Measurements from ENCODE around the gene PTPRG. TPM values are rescaled to one million over a fixed set of nuclear protein-coding genes. Genes with fewer than 3 reads are reported as not detected.

The PTPRG gene
- total RNA-seq, 2 donors from 2014 or later: 76.5 to 108 TPM

DNA sequence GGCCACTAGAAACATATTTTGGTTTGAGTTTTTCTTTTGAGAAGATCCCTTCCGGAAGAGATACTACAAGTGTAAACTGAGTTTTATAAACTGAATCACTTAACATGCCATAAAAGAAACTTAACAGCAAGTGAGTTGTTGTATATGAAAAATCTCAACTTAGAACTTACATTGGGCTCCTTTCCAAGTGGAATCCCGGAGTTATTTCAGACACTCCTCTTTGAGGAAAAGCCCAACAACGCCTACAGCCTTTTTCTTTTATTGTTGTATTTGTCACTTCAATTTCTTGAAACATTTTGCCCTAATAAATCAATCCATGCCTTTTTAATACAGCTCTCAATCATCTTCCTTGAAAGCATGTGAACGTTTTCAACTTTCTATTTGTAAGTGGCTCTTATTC, 674.6 kb downstream of the PTPRG start:
- Histone ChIP-seq H3K9ac (ENCODE audit: extremely low read depth, low read length, poor library complexity, severe bottlenecking) (no peak overlapping the region), H3K4me1 (ENCODE audit: control insufficient read depth, insufficient read depth, low read length) (no peaks in the 10 kb centered on the region), H3K27me3 (ENCODE audit: control insufficient read depth, insufficient read depth, low read length, poor library complexity, severe bottlenecking) (no peaks in the 10 kb centered on the region), H3K4me3 (ENCODE audit: low read length) (no peak overlapping the region), H3K9me3 (ENCODE audit: control insufficient read depth, low read length) (no peaks in the 10 kb centered on the region), H3K27ac (ENCODE audit: low read depth, low read length) (no peak overlapping the region), H3K36me3 (ENCODE audit: control insufficient read depth, insufficient read depth, low read length) (no peaks in the 10 kb centered on the region)
- no peaks in the 10 kb centered on the region for H3K4me1 Mint-ChIP-seq
- TF ChIP-seq CTCF (conservative IDR thresholded peaks at IDR 0.05): no peak
- H3K27ac Mint-ChIP-seq: no peak overlapping the region
- no peaks in the 10 kb centered on the region for H3K9me3 Mint-ChIP-seq
- no peak overlapping the region for H3K4me3 Mint-ChIP-seq
- no peaks in the 10 kb centered on the region for H3K27me3 Mint-ChIP-seq (ENCODE audit: insufficient read depth)
- WGBS, 2 experiments (ENCODE audit: insufficient coverage in 1 of 2, insufficient read length in 1 of 2): 94 to 96% methylated on average over 3 to 4 of the region's 4 CpGs
- no peaks in the 10 kb centered on the region for H3K36me3 Mint-ChIP-seq (ENCODE audit: low read depth)
- no peak for DNase-seq

GRCh38 chr3:62237286-62237948, 676.0 kb downstream of the PTPRG start:
- Histone ChIP-seq H3K4me1 (ENCODE audit: control insufficient read depth, insufficient read depth, low read length) (no peaks in the 10 kb centered on the region), H3K4me3 (ENCODE audit: low read length) (no peak overlapping the region), H3K27me3 (ENCODE audit: control insufficient read depth, insufficient read depth, low read length, poor library complexity, severe bottlenecking) (no peaks in the 10 kb centered on the region), H3K36me3 (ENCODE audit: control insufficient read depth, insufficient read depth, low read length) (no peaks in the 10 kb centered on the region), H3K27ac (ENCODE audit: low read depth, low read length) (no peak overlapping the region), H3K9me3 (ENCODE audit: control insufficient read depth, low read length) (no peaks in the 10 kb centered on the region), H3K9ac (ENCODE audit: extremely low read depth, low read length, poor library complexity, severe bottlenecking) (no peak overlapping the region)
- H3K36me3 Mint-ChIP-seq (ENCODE audit: low read depth): no peaks in the 10 kb centered on the region
- no peak overlapping the region for H3K27ac Mint-ChIP-seq
- 90 to 94% methylated on average over 4 to 5 of the region's 5 CpGs for WGBS, 2 experiments (ENCODE audit: insufficient coverage in 1 of 2, insufficient read length in 1 of 2)
- DNase-seq: no peak
- no peak overlapping the region for H3K4me3 Mint-ChIP-seq
- H3K4me1 Mint-ChIP-seq: peaks cover 2% of the 10 kb centered on the region
- H3K27me3 Mint-ChIP-seq (ENCODE audit: insufficient read depth): no peaks in the 10 kb centered on the region
- TF ChIP-seq CTCF (conservative IDR thresholded peaks at IDR 0.05): no peak
- no peaks in the 10 kb centered on the region for H3K9me3 Mint-ChIP-seq

DNA sequence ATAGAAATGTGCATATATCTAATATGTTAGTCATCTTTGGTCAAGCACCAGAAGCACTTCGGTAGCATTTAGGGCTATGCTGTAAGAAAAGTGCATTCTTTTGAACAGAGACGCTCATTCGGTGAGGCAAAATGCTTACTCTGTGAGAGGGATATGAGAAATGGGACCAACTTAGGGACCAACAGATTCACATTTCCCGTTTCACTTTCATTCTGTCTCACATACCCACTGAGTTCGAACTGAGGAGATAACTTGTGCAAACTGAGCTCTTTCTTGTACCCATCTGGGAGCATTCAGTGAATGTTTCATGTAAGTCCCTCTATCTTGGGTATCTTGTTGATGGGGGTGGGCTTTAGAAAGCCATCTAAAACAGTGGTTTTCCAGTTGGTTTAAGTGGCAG, 676.6 kb downstream of the PTPRG start:
- Mint-ChIP-seq H3K9me3 (no peaks in the 10 kb centered on the region), H3K36me3 (ENCODE audit: low read depth) (no peaks in the 10 kb centered on the region), H3K27me3 (ENCODE audit: insufficient read depth) (no peaks in the 10 kb centered on the region), H3K27ac (no peak overlapping the region), H3K4me1 (peaks cover 8% of the 10 kb centered on the region), H3K4me3 (no peak overlapping the region)
- no peaks in the 10 kb centered on the region for H3K9me3 ChIP-seq (ENCODE audit: control insufficient read depth, low read length)
- no peak overlapping the region for H3K9ac ChIP-seq (ENCODE audit: extremely low read depth, low read length, poor library complexity, severe bottlenecking)
- H3K27ac ChIP-seq (ENCODE audit: low read depth, low read length): no peak overlapping the region
- H3K36me3 ChIP-seq (ENCODE audit: control insufficient read depth, insufficient read depth, low read length): no peaks in the 10 kb centered on the region
- H3K4me1 ChIP-seq (ENCODE audit: control insufficient read depth, insufficient read depth, low read length): no peaks in the 10 kb centered on the region
- no peak overlapping the region for H3K4me3 ChIP-seq (ENCODE audit: low read length)
- TF ChIP-seq CTCF (conservative IDR thresholded peaks at IDR 0.05): no peak
- 91 to 92% methylated on average over 2 to 5 of the region's 5 CpGs for WGBS, 2 experiments (ENCODE audit: insufficient coverage in 1 of 2, insufficient read length in 1 of 2)
- no peak for DNase-seq
- H3K27me3 ChIP-seq (ENCODE audit: control insufficient read depth, insufficient read depth, low read length, poor library complexity, severe bottlenecking): no peaks in the 10 kb centered on the region
